Activated CD8-positive, alpha-beta memory T cell treated with anti-CD3 and anti-CD28 coated beads for 36 hours (primary cell): ENCODE results near the gene CPSF7. TPM values are rescaled to one million over a fixed set of nuclear protein-coding genes. Genes with fewer than 3 reads are reported as not detected.

ENCODE experiments used
- total RNA-seq, 2 experiments: library from RNA; stranded (reverse); gene quantifications; one replicate each; pipeline ENCODE4 v1.2.3, GENCODE V29; 2021

Gene CPSF7
- total RNA-seq, 2 experiments from 2014 or later = 112 to 125 TPM

Other genes with a start within 250 kb of the CPSF7 start
- gene PGA3, start 226.5 kb downstream of the CPSF7 start, total RNA-seq = not detected
- not detected for gene PGA4, start 207.6 kb downstream of the CPSF7 start, total RNA-seq
- gene PGA5, start 188.8 kb downstream of the CPSF7 start, total RNA-seq = not detected
- gene VWCE, start 134.7 kb downstream of the CPSF7 start, total RNA-seq = 10 to 100 TPM; 11.9 to 12.5 TPM
- 100 to 1,000 TPM; 312 to 319 TPM for gene DDB1, start 96.9 kb downstream of the CPSF7 start, total RNA-seq
- 10 to 100 TPM; 68.7 to 70.3 TPM for gene TKFC, start 96.7 kb downstream of the CPSF7 start, total RNA-seq
- gene CYB561A3, start 68.1 kb downstream of the CPSF7 start, total RNA-seq = 10 to 100 TPM; 44.8 to 55.4 TPM
- gene TMEM138, start 67.6 kb downstream of the CPSF7 start, total RNA-seq = 10 to 100 TPM; 60.8 to 68.8 TPM
- 10 to 100 TPM; 16.9 to 17.3 TPM for gene TMEM216, start 37.4 kb downstream of the CPSF7 start, total RNA-seq
- gene SDHAF2, start 149 bp upstream of the CPSF7 start, total RNA-seq = 10 to 100 TPM; 44.6 to 45.4 TPM
- not detected for gene LRRC10B, start 78.8 kb upstream of the CPSF7 start, total RNA-seq
- gene SYT7, start 151.1 kb upstream of the CPSF7 start, total RNA-seq = under 1 TPM in 1 of 2 experiments, not detected in 1; 0.15 TPM